Bronchial epithelial cell (primary cell): ENCODE data around the gene SORBS1. TPM values are rescaled to one million over a fixed set of nuclear protein-coding genes. Genes with fewer than 3 reads are reported as not detected.

Experiments used
- DNase-seq: peaks from one replicate; pipeline ENCODE4 v3.0.0-alpha.2; 2010; ENCODE audit warnings: low read depth
- FAIRE-seq: peaks from 2 replicates; lab custom pipeline; 2011; peaks lifted over from hg19 to GRCh38; lab: Jason Lieb, UNC
- H3K27me3 ChIP-seq: 2 replicates; pipeline ENCODE4 v1.5.1; 2011; ENCODE audit warnings: low read length; ENCODE audit not compliant: control insufficient read depth, insufficient read depth
- H3K36me3 ChIP-seq: 2 replicates; pipeline ENCODE4 v1.5.1; 2011; ENCODE audit warnings: low read length; ENCODE audit not compliant: control insufficient read depth, insufficient read depth
- H3K4me3 ChIP-seq: 2 replicates; pipeline ENCODE4 v1.5.1; 2011; ENCODE audit warnings: mild to moderate bottlenecking, low read depth, low read length, control low read depth
- CTCF ChIP-seq: IDR thresholded peaks from 2 replicates; pipeline ENCODE4 v1.5.1; 2011; ENCODE audit warnings: mild to moderate bottlenecking, moderate library complexity, low read length, control low read depth, inconsistent platforms; ENCODE audit not compliant: insufficient read depth, severe bottlenecking
- total RNA-seq: library from RNA; depleted of rRNA; stranded (reverse); fragments of >200 nt; gene quantifications from 2 replicates; pipeline ENCODE4 v1.2.1, GENCODE V29; 2014

Gene SORBS1
- total RNA-seq, 1 donor from 2014 or later, result under 0.01 TPM

DNA sequence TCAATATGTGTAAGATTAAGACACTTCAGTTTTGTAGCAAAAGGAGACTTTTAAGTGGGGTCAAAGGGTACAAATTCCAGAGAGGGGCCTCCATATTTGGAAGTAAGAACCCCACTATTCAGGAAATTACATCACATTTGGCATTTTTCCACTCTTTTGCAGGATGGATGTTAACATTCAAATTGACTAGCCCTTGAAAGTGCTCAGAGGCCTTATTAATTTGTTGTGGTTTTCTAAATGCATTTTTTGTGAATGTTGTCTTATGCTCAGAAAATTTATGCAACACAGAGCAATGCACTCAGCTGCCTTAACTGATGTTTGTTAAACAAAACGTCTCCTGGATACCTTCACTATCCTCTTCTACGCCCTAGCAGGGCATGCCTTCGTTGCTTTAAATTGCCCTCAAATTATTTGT lies 219.4 kb downstream of the SORBS1 start:
- no peak overlapping the region for H3K4me3 ChIP-seq
- H3K36me3 ChIP-seq, result no peaks in the 10 kb centered on the region
- DNase-seq (no peak), FAIRE-seq (no peak)
- no peaks in the 10 kb centered on the region for H3K27me3 ChIP-seq
- TF ChIP-seq CTCF, result no peak

DNA sequence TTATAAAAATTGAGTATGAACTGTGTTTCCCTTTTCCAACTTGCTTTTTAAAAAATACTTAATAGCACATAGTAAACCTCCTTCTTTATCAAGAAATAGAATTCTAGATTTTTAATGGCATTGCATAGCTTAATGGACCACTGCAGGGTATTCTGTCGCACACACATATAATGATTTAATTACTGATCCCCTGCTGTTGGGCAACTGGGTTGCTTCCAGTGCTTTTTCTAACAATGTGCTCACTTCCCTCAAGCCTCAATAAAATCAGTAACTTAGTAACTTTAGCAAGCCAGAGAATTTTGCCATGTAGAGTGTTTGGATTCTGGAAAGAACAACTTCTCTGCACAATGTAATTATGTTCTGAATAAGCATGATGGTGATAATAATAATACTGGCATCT lies 221.3 kb downstream of the SORBS1 start:
- Histone ChIP-seq H3K36me3 (no peaks in the 10 kb centered on the region), H3K4me3 (no peak overlapping the region), H3K27me3 (no peaks in the 10 kb centered on the region)
- FAIRE-seq, result no peak
- DNase-seq, result no peak
- TF ChIP-seq CTCF, result no peak

DNA sequence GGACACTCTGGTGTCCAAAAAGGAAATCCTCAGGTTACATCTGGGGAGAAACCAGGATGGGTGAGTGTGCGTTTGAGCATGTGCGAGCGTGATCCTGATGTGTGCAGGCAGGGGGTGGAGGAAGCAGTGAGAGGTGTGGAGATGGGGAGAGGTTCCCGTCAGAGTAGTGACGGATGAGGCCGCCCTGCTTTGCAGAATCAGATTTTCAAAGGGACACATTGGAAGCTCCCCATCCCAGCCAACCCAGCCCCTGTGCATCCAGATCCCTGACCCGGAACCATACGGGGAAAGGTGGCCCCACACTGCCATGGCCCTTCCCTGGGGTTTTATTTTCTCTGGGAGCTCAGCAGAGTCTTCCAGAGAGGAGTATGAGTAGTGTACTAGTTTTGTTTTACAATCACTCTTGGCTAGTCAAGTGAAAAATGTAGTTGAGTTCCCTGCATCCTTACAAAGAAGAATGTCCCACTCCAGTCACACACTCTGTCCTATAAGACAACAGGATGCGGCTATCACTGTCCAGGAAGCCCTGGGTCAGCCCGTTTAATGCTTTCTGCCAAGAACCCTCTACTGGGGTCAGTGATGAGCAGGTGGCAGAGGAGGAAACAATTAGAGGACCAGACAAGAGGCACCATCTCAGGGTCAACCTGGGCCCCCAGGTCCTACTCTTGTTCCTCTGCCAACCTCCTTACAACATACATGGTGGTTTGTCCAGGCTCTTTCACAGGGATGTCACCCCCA lies 223.6 kb downstream of the SORBS1 start:
- H3K36me3 ChIP-seq, result no peaks in the 10 kb centered on the region
- no peak overlapping the region for H3K4me3 ChIP-seq
- no peak for TF ChIP-seq CTCF
- DNase-seq (no peak), FAIRE-seq (no peak)
- no peaks in the 10 kb centered on the region for H3K27me3 ChIP-seq

- H3K36me3 ChIP-seq, result no peaks in the 10 kb centered on the region
- no peak for TF ChIP-seq CTCF
- no peaks in the 10 kb centered on the region for H3K27me3 ChIP-seq
- no peak overlapping the region for H3K4me3 ChIP-seq
- FAIRE-seq (no peak), DNase-seq (no peak)
These were observed 224.5 kb downstream of the SORBS1 start for GRCh38 chr10:95336702-95337101.

DNA sequence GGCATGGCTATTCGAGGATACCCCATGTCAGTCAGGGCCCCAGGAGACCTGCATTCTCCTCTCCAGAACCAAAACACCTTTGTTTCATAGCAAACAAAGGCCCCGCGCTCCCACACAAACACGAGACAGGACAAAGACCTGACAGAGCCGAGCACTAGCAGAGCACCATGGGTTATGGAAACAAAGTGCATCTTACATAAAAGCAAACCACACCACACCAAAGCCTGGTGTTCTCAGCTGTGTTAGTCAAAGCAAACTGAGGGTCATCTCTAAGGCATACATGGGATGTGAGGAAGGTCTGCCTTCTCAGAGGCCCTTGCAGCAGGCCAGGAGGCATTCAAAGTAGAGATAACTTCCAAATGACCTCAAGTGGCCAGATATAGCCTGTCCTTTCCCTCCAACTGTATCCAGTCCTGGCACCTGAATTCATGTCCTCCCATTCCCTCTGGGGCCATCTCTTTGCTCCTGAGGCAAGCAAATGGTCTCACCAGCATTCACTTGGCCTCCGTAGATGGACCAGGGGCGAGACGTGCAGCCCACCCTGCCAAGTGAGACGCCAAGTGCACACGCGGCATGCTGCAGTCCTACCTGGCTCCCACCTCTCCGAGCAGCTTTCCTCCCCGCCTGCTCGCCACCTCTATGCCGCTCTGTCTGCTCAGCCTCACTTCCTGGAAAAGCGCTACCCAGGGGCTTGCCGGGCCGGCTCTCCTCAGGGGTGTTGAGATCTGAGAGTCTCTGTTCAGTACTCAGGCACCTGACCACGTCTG lies 225.1 kb downstream of the SORBS1 start:
- TF ChIP-seq CTCF, result no peak
- no peaks in the 10 kb centered on the region for H3K36me3 ChIP-seq
- FAIRE-seq (no peak), DNase-seq (no peak)
- no peaks in the 10 kb centered on the region for H3K27me3 ChIP-seq
- H3K4me3 ChIP-seq, result no peak overlapping the region
